ENCODE data around the gene C2orf72.
"Not testable (repeated sequence)": the region's sequence is repeated elsewhere in the genome, so short reads cannot be mapped to it uniquely, and the experiment has no call there.

Gene C2orf72

GRCh38 chr2:231037202-231037730 is at the start of gene C2orf72:
Gene C2orf72 (plus strand): TSS chr2:231037523. CDS start chr2:231037566, 43 bp downstream.
- DNase-seq (ENCODE audit: low read depth in 2 of 2, low spot score in 1 of 2), result no peak

GRCh38 chr2:230989731-230990130 is 47.6 kb upstream of the C2orf72 start:
- DNase-seq (ENCODE audit: low read depth in 2 of 2, low spot score in 1 of 2), result no peak

GRCh38 chr2:230990131-230990898 is 47.0 kb upstream of the C2orf72 start:
- no peak for DNase-seq (ENCODE audit: low read depth in 2 of 2, low spot score in 1 of 2)

GRCh38 chr2:230990899-230991150 is 46.5 kb upstream of the C2orf72 start:
- no peak for DNase-seq (ENCODE audit: low read depth in 2 of 2, low spot score in 1 of 2)

GRCh38 chr2:230991598-230991997 is 45.7 kb upstream of the C2orf72 start:
- DNase-seq (ENCODE audit: low read depth in 2 of 2, low spot score in 1 of 2), result no peak

- DNase-seq (ENCODE audit: low read depth in 2 of 2, low spot score in 1 of 2), result no peak
Measured at GRCh38 chr2:230995821-230996220, 41.5 kb upstream of the C2orf72 start, which contains the start of gene SPATA3. Gene SPATA3 (plus strand): TSS chr2:230996121. CDS start chr2:230996234, 113 bp downstream.

GRCh38 chr2:230996661-230997060 is 40.7 kb upstream of the C2orf72 start:
- DNase-seq (ENCODE audit: low read depth in 2 of 2, low spot score in 1 of 2), result no peak

GRCh38 chr2:230998882-230999281 is 38.4 kb upstream of the C2orf72 start:
- DNase-seq (ENCODE audit: low read depth in 2 of 2, low spot score in 1 of 2), result no peak

- DNase-seq (ENCODE audit: low read depth in 2 of 2, low spot score in 1 of 2), result no peak
Measured at GRCh38 chr2:230999477-230999876, 37.8 kb upstream of the C2orf72 start.

GRCh38 chr2:231000211-231000904 is 37.0 kb upstream of the C2orf72 start:
- DNase-seq (ENCODE audit: low read depth in 2 of 2, low spot score in 1 of 2), result no peak

- no peak for DNase-seq (ENCODE audit: low read depth in 2 of 2, low spot score in 1 of 2)
Measured at GRCh38 chr2:231001036-231001435, 36.3 kb upstream of the C2orf72 start.

- DNase-seq (ENCODE audit: low read depth in 2 of 2, low spot score in 1 of 2), result no peak
Measured at GRCh38 chr2:231001921-231002320, 35.4 kb upstream of the C2orf72 start.

- no peak for DNase-seq (ENCODE audit: low read depth in 2 of 2, low spot score in 1 of 2)
Measured at GRCh38 chr2:231002641-231003040, 34.7 kb upstream of the C2orf72 start.

- DNase-seq (ENCODE audit: low read depth in 2 of 2, low spot score in 1 of 2), result no peak
Measured at GRCh38 chr2:231003186-231003585, 34.1 kb upstream of the C2orf72 start.

GRCh38 chr2:231004930-231005329 is 32.4 kb upstream of the C2orf72 start:
- not testable (repeated sequence) for DNase-seq (ENCODE audit: low read depth in 2 of 2, low spot score in 1 of 2)

GRCh38 chr2:231007286-231008098 is 29.8 kb upstream of the C2orf72 start:
- no peak for DNase-seq (ENCODE audit: low read depth in 2 of 2, low spot score in 1 of 2)

GRCh38 chr2:231008131-231008530 is 29.2 kb upstream of the C2orf72 start:
- no peak for DNase-seq (ENCODE audit: low read depth in 2 of 2, low spot score in 1 of 2)

GRCh38 chr2:231009236-231009919 is 27.9 kb upstream of the C2orf72 start:
- DNase-seq (ENCODE audit: low read depth in 2 of 2, low spot score in 1 of 2), result no peak

GRCh38 chr2:231010201-231010730 is 27.1 kb upstream of the C2orf72 start:
- DNase-seq (ENCODE audit: low read depth in 2 of 2, low spot score in 1 of 2), result no peak

GRCh38 chr2:231011526-231011925 is 25.8 kb upstream of the C2orf72 start:
- no peak for DNase-seq (ENCODE audit: low read depth in 2 of 2, low spot score in 1 of 2)

- no peak for DNase-seq (ENCODE audit: low read depth in 2 of 2, low spot score in 1 of 2)
Measured at GRCh38 chr2:231012463-231012862, 24.9 kb upstream of the C2orf72 start.

Measured in stimulated activated CD8-positive, alpha-beta memory T cell treated with anti-CD3 and anti-CD28 coated beads, Interleukin-4, amount 100 ng/mL, for 4 hours (primary cell).